Measurements from ENCODE around the gene MR1.

Gene MR1

GRCh38 chr1:181064702-181065101 lies 30.9 kb downstream of the MR1 start:
- no peak for DNase-seq

- DNase-seq, result no peak
These were observed 39.9 kb downstream of the MR1 start for GRCh38 chr1:181073638-181074037.

- DNase-seq, result no peak
These were observed 42.1 kb downstream of the MR1 start for GRCh38 chr1:181075766-181076350.

GRCh38 chr1:181076852-181077251 lies 43.1 kb downstream of the MR1 start:
- DNase-seq, result no peak

GRCh38 chr1:181077576-181078242 lies 43.9 kb downstream of the MR1 start:
- no peak for DNase-seq

GRCh38 chr1:181079382-181079781 lies 45.6 kb downstream of the MR1 start:
- DNase-seq, result no peak

GRCh38 chr1:181079920-181080319 lies 46.1 kb downstream of the MR1 start:
- no peak for DNase-seq

GRCh38 chr1:181080556-181080955 lies 46.8 kb downstream of the MR1 start:
- no peak for DNase-seq

GRCh38 chr1:181081395-181081794 lies 47.6 kb downstream of the MR1 start:
- DNase-seq, result peak; percentile 82

GRCh38 chr1:181083842-181084605 lies 50.2 kb downstream of the MR1 start:
- DNase-seq, result peak; percentile 90

- DNase-seq, result no peak
These were observed 50.8 kb downstream of the MR1 start for GRCh38 chr1:181084606-181084969.

- DNase-seq, result no peak
These were observed 52.3 kb downstream of the MR1 start for GRCh38 chr1:181086091-181086490.

- no peak for DNase-seq
These were observed 53.1 kb downstream of the MR1 start for GRCh38 chr1:181086926-181087325.

GRCh38 chr1:181087400-181087901 lies 53.7 kb downstream of the MR1 start:
- no peak for DNase-seq

GRCh38 chr1:181088079-181089016 lies 54.6 kb downstream of the MR1 start, which contains the start of gene IER5:
Gene IER5, plus strand, starts transcription at chr1:181088700. Its CDS starts 203 bp downstream, at chr1:181088903.
- DNase-seq, result peak; percentile 99

- DNase-seq, result no peak
These were observed 55.4 kb downstream of the MR1 start for GRCh38 chr1:181089017-181089675.

GRCh38 chr1:181089676-181090544 lies 56.1 kb downstream of the MR1 start:
- peak; percentile 67 for DNase-seq

GRCh38 chr1:181090641-181091126 lies 56.9 kb downstream of the MR1 start:
- DNase-seq, result no peak

- DNase-seq, result no peak
These were observed 57.7 kb downstream of the MR1 start for GRCh38 chr1:181091309-181092040.

- DNase-seq, result no peak
These were observed 58.3 kb downstream of the MR1 start for GRCh38 chr1:181092056-181092455.

Data from NCI-H1092 treated with DMSO at 0.1 percent for 48 hours (cell line).